SHP77 (cell line): ENCODE data around the gene TMEM231.
"Not testable (repeated sequence)": the region's sequence is repeated elsewhere in the genome, so short reads cannot be mapped to it uniquely, and the experiment has no call there.

Experiments used
- DNase-seq, 2 experiments: peaks; one replicate each; lab custom pipeline; 2025; lab: John Stamatoyannopoulos, UW

Gene TMEM231

GRCh38 chr16:75532142-75532765 lies 23.8 kb downstream of the TMEM231 start:
- DNase-seq = no peak

GRCh38 chr16:75529959-75530358 lies 26.1 kb downstream of the TMEM231 start:
- DNase-seq = no peak

GRCh38 chr16:75529056-75529905 lies 26.8 kb downstream of the TMEM231 start:
- no peak for DNase-seq

- DNase-seq = no peak
Observed at GRCh38 chr16:75527825-75528299, 28.2 kb downstream of the TMEM231 start.

GRCh38 chr16:75526032-75526790 lies 29.8 kb downstream of the TMEM231 start:
- DNase-seq = no peak

- no peak for DNase-seq
Observed at GRCh38 chr16:75519175-75519574, 36.9 kb downstream of the TMEM231 start.

GRCh38 chr16:75516189-75516966 lies 39.7 kb downstream of the TMEM231 start:
- DNase-seq = peak in 1 of 2 experiments; percentile 16

GRCh38 chr16:75514296-75514695 lies 41.8 kb downstream of the TMEM231 start:
- DNase-seq = no peak

GRCh38 chr16:75506574-75506973 lies 49.5 kb downstream of the TMEM231 start:
- DNase-seq = no peak

GRCh38 chr16:75506107-75506506 lies 49.9 kb downstream of the TMEM231 start:
- no peak for DNase-seq

GRCh38 chr16:75503801-75504200 lies 52.3 kb downstream of the TMEM231 start:
- DNase-seq = no peak

GRCh38 chr16:75502916-75503605 lies 53.0 kb downstream of the TMEM231 start:
- DNase-seq = no peak

- DNase-seq = not testable (repeated sequence)
Observed at GRCh38 chr16:75501820-75502219, 54.2 kb downstream of the TMEM231 start.

GRCh38 chr16:75501359-75501758 lies 54.7 kb downstream of the TMEM231 start:
- DNase-seq = no peak

GRCh38 chr16:75498605-75499322 lies 57.3 kb downstream of the TMEM231 start:
- DNase-seq = peak; percentile 4 to 51

- DNase-seq = no peak
Observed at GRCh38 chr16:75497558-75497957, 58.5 kb downstream of the TMEM231 start.

GRCh38 chr16:75495076-75495674 lies 60.9 kb downstream of the TMEM231 start, which contains the start of gene CHST6:
Gene CHST6 (minus strand): TSS chr16:75495441. CDS start chr16:75479828, 15,613 bp downstream.
- DNase-seq = no peak

GRCh38 chr16:75494661-75495075 lies 61.4 kb downstream of the TMEM231 start:
- DNase-seq = no peak

- DNase-seq = no peak
Observed at GRCh38 chr16:75494184-75494583, 61.9 kb downstream of the TMEM231 start.

GRCh38 chr16:75491876-75492275 lies 64.2 kb downstream of the TMEM231 start:
- DNase-seq = peak in 1 of 2 experiments; percentile 28
